ENCODE results near the gene ZNF311.

DNA sequence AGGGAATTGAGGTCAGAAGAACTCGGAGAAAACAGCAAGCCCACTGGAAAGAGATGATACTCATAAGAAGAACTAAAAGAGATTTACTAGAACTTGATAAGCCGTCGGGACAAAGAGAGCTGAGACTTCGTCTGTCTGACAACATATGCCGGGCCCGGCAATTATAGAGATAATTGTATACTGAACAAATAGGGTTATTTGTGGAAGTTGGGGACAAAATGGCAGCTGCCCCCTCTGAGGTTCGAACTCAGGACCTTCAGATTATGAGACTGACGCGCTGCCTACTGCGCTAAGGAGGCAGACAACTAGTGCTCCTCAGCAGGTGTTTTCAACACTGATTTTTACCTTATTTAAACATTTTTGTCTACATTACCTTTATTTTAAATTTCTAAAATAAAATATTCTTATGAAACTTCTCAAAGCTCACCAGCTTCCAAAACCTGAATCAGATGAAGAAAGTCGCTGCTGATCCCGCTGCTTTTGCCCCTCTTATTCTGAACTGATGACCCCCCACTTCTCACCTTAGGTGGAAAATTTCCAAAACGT lies 52.0 kb downstream of the ZNF311 start:
- TF ChIP-seq, protein P1, sequence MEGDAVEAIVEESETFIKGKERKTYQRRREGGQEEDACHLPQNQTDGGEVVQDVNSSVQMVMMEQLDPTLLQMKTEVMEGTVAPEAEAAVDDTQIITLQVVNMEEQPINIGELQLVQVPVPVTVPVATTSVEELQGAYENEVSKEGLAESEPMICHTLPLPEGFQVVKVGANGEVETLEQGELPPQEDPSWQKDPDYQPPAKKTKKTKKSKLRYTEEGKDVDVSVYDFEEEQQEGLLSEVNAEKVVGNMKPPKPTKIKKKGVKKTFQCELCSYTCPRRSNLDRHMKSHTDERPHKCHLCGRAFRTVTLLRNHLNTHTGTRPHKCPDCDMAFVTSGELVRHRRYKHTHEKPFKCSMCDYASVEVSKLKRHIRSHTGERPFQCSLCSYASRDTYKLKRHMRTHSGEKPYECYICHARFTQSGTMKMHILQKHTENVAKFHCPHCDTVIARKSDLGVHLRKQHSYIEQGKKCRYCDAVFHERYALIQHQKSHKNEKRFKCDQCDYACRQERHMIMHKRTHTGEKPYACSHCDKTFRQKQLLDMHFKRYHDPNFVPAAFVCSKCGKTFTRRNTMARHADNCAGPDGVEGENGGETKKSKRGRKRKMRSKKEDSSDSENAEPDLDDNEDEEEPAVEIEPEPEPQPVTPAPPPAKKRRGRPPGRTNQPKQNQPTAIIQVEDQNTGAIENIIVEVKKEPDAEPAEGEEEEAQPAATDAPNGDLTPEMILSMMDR (IDR thresholded peaks at IDR 0.05): no peak
- TF ChIP-seq POLR2A (IDR thresholded peaks at IDR 0.05): no peak
- TF ChIP-seq POLR2AphosphoS5 (IDR thresholded peaks at IDR 0.05): no peak

All from breast epithelium (tissue), 3 donors.